ENCODE measurements around the gene ACTL8.

- no peak for TF ChIP-seq CTCF (IDR thresholded peaks at IDR 0.05; ENCODE audit: low read depth, low read length)
- no peak for TF ChIP-seq EZH2phosphoT487 (IDR thresholded peaks at IDR 0.05; ENCODE audit: low read depth)
Measured at GRCh38 chr1:17776426-17776825, 21.3 kb downstream of the ACTL8 start.
